ENCODE measurements around the gene PEX19. TPM values are rescaled to one million over a fixed set of nuclear protein-coding genes. Genes with fewer than 3 reads are reported as not detected.
A peak's percentile ranks its signal among the peaks of the same experiment; 100 is the strongest.

The PEX19 gene
- total RNA-seq, 5 donors from 2014 or later (not counting 1 experiment from before 2014, with no cell fraction given), result 49.8 to 59.5 (median 53.3) TPM

DNA sequence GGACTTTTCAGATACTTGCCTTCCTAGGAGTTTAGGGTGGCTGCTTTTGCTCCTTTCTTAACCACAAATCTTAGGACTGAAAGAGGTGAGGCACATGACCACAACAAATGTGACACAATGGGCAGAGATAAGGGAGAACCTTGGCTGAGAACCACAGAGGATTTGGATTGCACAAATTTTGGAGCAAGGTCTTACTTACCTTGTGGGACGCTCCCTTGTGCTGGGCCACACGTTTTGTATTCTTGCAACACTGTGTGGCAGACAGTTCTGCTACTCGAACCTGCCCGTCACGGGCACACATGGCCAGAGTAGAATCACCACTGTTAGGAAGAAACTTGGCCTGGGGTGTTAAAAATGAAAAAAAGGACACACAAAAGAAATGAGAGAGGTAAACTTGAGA is 46.5 kb downstream of the PEX19 start:
- H3K9me3 Mint-ChIP-seq, result no peaks in the 10 kb centered on the region
- peaks cover 69% of the 10 kb centered on the region for H3K36me3 Mint-ChIP-seq

DNA sequence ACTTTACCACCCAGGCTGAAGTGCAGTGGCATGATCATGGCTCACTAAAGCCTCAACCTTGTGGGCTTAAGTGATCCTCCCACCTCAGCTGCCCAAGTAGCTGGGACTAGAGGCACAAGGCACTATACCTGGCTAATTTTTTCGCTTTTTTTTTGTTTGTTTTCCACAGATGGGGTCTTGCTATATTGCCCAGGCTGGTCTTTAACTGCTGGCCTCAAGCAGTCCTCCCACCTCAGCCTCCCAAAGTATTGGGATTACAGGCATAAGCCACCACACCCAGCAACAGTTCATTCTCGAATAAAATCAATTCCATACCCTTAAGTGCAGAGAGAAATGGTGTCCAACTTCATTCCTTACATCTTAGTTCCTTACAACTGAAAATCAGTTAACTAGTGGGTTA is 47.4 kb downstream of the PEX19 start:
- Mint-ChIP-seq H3K36me3 (peaks cover 62% of the 10 kb centered on the region), H3K27ac (no peak overlapping the region), H3K4me1 (peaks cover 6 to 24% (median 15%) of the 10 kb centered on the region in 3 donors), H3K4me3 (no peak overlapping the region), H3K9me3 (no peaks in the 10 kb centered on the region), H3K27me3 (no peaks in the 10 kb centered on the region)
- Histone ChIP-seq H3K36me3 (ENCODE audit: control insufficient read depth in 2 of 2, extremely low read depth in 1 of 2, insufficient read depth in 1 of 2, low read length in 1 of 2) (peaks cover 16 to 68% of the 10 kb centered on the region in 2 donors), H3K27ac (ENCODE audit: low read length) (no peak overlapping the region), H3K4me3 (ENCODE audit: control insufficient read depth in 1 of 2, extremely low read depth in 1 of 2, low read length in 1 of 2) (no peak overlapping the region), H3K27me3 (replicated peaks in 1 of 2; ENCODE audit: control insufficient read depth in 2 of 2, extremely low read depth in 1 of 2, insufficient read depth in 2 of 2, low read length in 1 of 2) (no peaks in the 10 kb centered on the region), H3K9me3 (no peaks in the 10 kb centered on the region), H3K4me1 (ENCODE audit: control insufficient read depth in 1 of 2, extremely low read depth in 1 of 2, insufficient read depth in 2 of 2, low read length in 2 of 2) (no peaks in the 10 kb centered on the region)
- POLR2A ChIA-PET, result interaction anchor here in 1 of 2 donors (0.6 kb wide), 1 partner anchor 347 kb away, joined by 3 read pairs; no protein-coding TSS in a partner anchor
- WGBS (ENCODE audit: insufficient coverage), result no CpG with 5 or more reads among the region's 2 CpGs
- CTCF ChIA-PET, result no interaction called here
- ATAC-seq (replicated peaks in 1 of 4), result no peak
- DNase-seq, result no peak

More for the DNA sequence above, 46.5 kb downstream of the PEX19 start:
- H3K4me3 ChIP-seq (ENCODE audit: control insufficient read depth in 1 of 2, extremely low read depth in 1 of 2, low read length in 1 of 2), result no peak overlapping the region
- H3K4me1 Mint-ChIP-seq, result peaks cover 6 to 24% (median 17%) of the 10 kb centered on the region in 3 donors
- no peaks in the 10 kb centered on the region for H3K27me3 ChIP-seq (replicated peaks in 1 of 2; ENCODE audit: control insufficient read depth in 2 of 2, extremely low read depth in 1 of 2, insufficient read depth in 2 of 2, low read length in 1 of 2)
- H3K9me3 ChIP-seq, result no peaks in the 10 kb centered on the region
- no peak overlapping the region for H3K27ac Mint-ChIP-seq
- no peaks in the 10 kb centered on the region for H3K27me3 Mint-ChIP-seq
- POLR2A ChIA-PET, result interaction anchor here in 1 of 2 donors (0.6 kb wide), 1 partner anchor 15 kb away, joined by 8 read pairs; no protein-coding TSS in a partner anchor
- CTCF ChIA-PET, result interaction anchor here (0.9 to 1.2 kb wide), 2 partner anchors 14 kb away, joined by 3 to 5 read pairs; no protein-coding TSS in a partner anchor
- no peak overlapping the region for H3K27ac ChIP-seq (ENCODE audit: low read length)
- no peak for DNase-seq
- H3K4me3 Mint-ChIP-seq, result no peak overlapping the region
- H3K4me1 ChIP-seq (ENCODE audit: control insufficient read depth in 1 of 2, extremely low read depth in 1 of 2, insufficient read depth in 2 of 2, low read length in 2 of 2), result no peaks in the 10 kb centered on the region
- WGBS (ENCODE audit: insufficient coverage), result 100% methylated on average over 1 of the region's 5 CpGs
- peaks cover 16 to 72% of the 10 kb centered on the region in 2 donors for H3K36me3 ChIP-seq (ENCODE audit: control insufficient read depth in 2 of 2, extremely low read depth in 1 of 2, insufficient read depth in 1 of 2, low read length in 1 of 2)
- no peak for ATAC-seq (replicated peaks in 1 of 4)

DNA sequence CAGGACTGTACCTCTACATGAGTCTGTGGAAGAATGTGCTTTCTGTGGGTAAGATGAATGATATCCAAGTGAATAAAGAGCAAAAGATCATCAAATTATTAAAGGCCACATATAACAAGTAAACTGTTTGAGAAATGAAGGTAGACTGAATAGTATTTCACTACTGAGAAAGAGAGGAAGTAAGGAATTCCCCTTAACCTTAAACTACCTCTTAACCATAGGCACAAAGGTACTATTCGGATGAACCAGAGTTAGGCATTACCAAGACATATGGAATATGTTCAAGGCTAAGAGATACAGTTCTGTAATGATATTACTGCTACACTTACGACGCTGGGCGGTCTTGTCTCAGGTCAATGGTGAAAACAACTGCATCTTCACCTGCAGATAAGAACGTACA is 48.1 kb downstream of the PEX19 start:
- Histone ChIP-seq H3K27ac (ENCODE audit: low read length) (no peak overlapping the region), H3K9me3 (no peaks in the 10 kb centered on the region), H3K27me3 (replicated peaks in 1 of 2; ENCODE audit: control insufficient read depth in 2 of 2, extremely low read depth in 1 of 2, insufficient read depth in 2 of 2, low read length in 1 of 2) (no peaks in the 10 kb centered on the region), H3K4me1 (ENCODE audit: control insufficient read depth in 1 of 2, extremely low read depth in 1 of 2, insufficient read depth in 2 of 2, low read length in 2 of 2) (no peaks in the 10 kb centered on the region), H3K4me3 (ENCODE audit: control insufficient read depth in 1 of 2, extremely low read depth in 1 of 2, low read length in 1 of 2) (no peak overlapping the region), H3K36me3 (ENCODE audit: control insufficient read depth in 2 of 2, extremely low read depth in 1 of 2, insufficient read depth in 1 of 2, low read length in 1 of 2) (peaks cover 13 to 70% of the 10 kb centered on the region in 2 donors)
- no peak for DNase-seq
- WGBS (ENCODE audit: insufficient coverage), result 90% methylated on average over 3 of the region's 5 CpGs
- ChIA-PET POLR2A (interaction anchor here in 1 of 2 donors (0.6 kb wide), 1 partner anchor 348 kb away, joined by 3 read pairs; no protein-coding TSS in a partner anchor), CTCF (no interaction called here)
- peaks cover 6 to 24% (median 15%) of the 10 kb centered on the region in 3 donors for H3K4me1 Mint-ChIP-seq
- peaks cover 59% of the 10 kb centered on the region for H3K36me3 Mint-ChIP-seq
- no peak overlapping the region for H3K4me3 Mint-ChIP-seq
- H3K27ac Mint-ChIP-seq, result no peak overlapping the region
- no peak for ATAC-seq (replicated peaks in 1 of 4)
- no peaks in the 10 kb centered on the region for H3K27me3 Mint-ChIP-seq
- no peaks in the 10 kb centered on the region for H3K9me3 Mint-ChIP-seq

DNA sequence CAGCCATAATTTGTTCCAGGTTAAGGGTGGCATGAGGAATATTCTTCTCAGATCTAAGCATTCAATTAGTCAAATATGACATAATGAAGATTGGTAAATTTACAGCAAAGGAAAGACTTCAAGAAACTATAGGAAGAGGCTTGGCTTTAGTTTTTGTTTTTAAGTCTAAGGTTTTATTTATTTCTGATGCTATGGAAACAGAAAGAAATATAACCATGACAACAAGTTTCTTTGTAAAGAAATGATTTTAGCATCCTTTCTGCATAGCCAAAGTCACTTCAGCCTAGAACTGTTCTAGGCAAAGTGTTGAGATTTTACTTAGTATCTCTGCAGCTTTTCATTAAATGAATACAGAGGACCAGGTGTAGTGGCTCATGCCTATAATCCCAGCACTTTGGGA is 52.0 kb downstream of the PEX19 start:
- Histone ChIP-seq H3K36me3 (ENCODE audit: control insufficient read depth in 2 of 2, extremely low read depth in 1 of 2, insufficient read depth in 1 of 2, low read length in 1 of 2) (peaks cover under 1 to 73% of the 10 kb centered on the region in 2 donors), H3K4me3 (ENCODE audit: control insufficient read depth in 1 of 2, extremely low read depth in 1 of 2, low read length in 1 of 2) (no peak overlapping the region), H3K9me3 (no peaks in the 10 kb centered on the region), H3K27me3 (replicated peaks in 1 of 2; ENCODE audit: control insufficient read depth in 2 of 2, extremely low read depth in 1 of 2, insufficient read depth in 2 of 2, low read length in 1 of 2) (no peaks in the 10 kb centered on the region), H3K27ac (ENCODE audit: low read length) (no peak overlapping the region), H3K4me1 (ENCODE audit: control insufficient read depth in 1 of 2, extremely low read depth in 1 of 2, insufficient read depth in 2 of 2, low read length in 2 of 2) (no peaks in the 10 kb centered on the region)
- Mint-ChIP-seq H3K27me3 (no peaks in the 10 kb centered on the region), H3K4me3 (no peak overlapping the region), H3K27ac (peak overlapping the region in 1 of 2 donors; percentile 6), H3K36me3 (peaks cover 59% of the 10 kb centered on the region), H3K9me3 (no peaks in the 10 kb centered on the region), H3K4me1 (peaks cover 6 to 18% (median 13%) of the 10 kb centered on the region in 3 donors)
- DNase-seq (no peak), ATAC-seq (replicated peaks in 1 of 4) (no peak)
- ChIA-PET CTCF (interaction anchor here in 1 of 2 donors (2.3 to 3.2 kb wide), 2 partner anchors 19 to 59 kb away, joined by 6 to 10 read pairs; no protein-coding TSS in a partner anchor), POLR2A (no interaction called here)

DNA sequence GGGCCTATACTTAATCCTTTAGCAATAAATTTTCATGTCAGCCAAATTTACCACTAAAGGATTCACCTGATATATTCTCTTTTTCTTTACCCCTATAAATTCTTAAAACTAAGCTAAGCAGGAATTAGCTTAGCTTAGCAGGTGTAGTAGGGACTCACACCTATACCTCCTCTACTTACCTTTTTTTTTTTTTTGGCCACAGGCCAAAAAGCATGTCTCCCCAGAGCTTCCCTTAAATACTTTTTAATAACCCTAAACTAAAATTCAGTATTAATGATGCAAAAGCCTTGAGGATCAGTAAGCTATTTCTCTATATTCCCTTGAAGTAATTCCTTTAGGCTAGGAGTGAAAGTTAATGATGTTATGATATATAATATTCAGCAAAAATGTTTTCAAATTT is 56.5 kb downstream of the PEX19 start:
- DNase-seq (no peak), ATAC-seq (replicated peaks in 1 of 4) (no peak)
- no peaks in the 10 kb centered on the region for H3K9me3 Mint-ChIP-seq
- no peaks in the 10 kb centered on the region for H3K4me1 ChIP-seq (ENCODE audit: control insufficient read depth in 1 of 2, extremely low read depth in 1 of 2, insufficient read depth in 2 of 2, low read length in 2 of 2)
- H3K27me3 ChIP-seq (replicated peaks in 1 of 2; ENCODE audit: control insufficient read depth in 2 of 2, extremely low read depth in 1 of 2, insufficient read depth in 2 of 2, low read length in 1 of 2), result no peaks in the 10 kb centered on the region
- no peak overlapping the region for H3K4me3 Mint-ChIP-seq
- CTCF ChIA-PET, result interaction anchor here (0.6 to 0.7 kb wide), 2 partner anchors 180 to 452 kb away, joined by 3 to 4 read pairs; no protein-coding TSS in a partner anchor
- H3K27me3 Mint-ChIP-seq, result no peaks in the 10 kb centered on the region
- H3K27ac Mint-ChIP-seq, result no peak overlapping the region
- POLR2A ChIA-PET, result interaction anchor here (0.5 to 0.6 kb wide), 2 partner anchors 23 to 417 kb away, joined by 3 to 5 read pairs; partner anchors contain the start of gene PEA15 (in 1 of the 2)
- peaks cover 7 to 88% of the 10 kb centered on the region in 2 donors for H3K36me3 ChIP-seq (ENCODE audit: control insufficient read depth in 2 of 2, extremely low read depth in 1 of 2, insufficient read depth in 1 of 2, low read length in 1 of 2)
- H3K27ac ChIP-seq (ENCODE audit: low read length), result no peak overlapping the region
- no peaks in the 10 kb centered on the region for H3K9me3 ChIP-seq
- H3K36me3 Mint-ChIP-seq, result peaks cover 48% of the 10 kb centered on the region
- H3K4me3 ChIP-seq (ENCODE audit: control insufficient read depth in 1 of 2, extremely low read depth in 1 of 2, low read length in 1 of 2), result no peak overlapping the region
- H3K4me1 Mint-ChIP-seq, result peaks cover 0 to 4% (median 2%) of the 10 kb centered on the region in 3 donors

DNA sequence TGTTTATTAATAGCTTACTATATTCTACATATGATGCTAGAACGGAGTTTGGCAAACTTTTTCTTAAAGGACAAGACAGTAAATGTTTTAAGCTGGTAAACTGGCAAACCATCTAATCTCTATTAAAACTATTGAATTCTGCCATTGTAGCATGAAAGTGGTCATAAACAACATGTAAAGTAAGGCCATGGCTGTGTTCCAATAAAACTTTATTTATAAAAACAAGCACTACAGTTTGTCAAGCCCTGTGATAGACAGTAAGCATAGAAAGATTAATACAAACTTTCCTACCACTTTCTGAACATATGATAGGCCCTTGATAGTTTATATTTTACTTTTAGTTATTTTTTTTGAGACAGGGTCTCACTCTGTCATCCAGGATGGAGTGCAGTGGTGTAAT is 57.4 kb downstream of the PEX19 start:
- H3K27me3 Mint-ChIP-seq, result no peaks in the 10 kb centered on the region
- no peak for ATAC-seq (replicated peaks in 1 of 4)
- no peak overlapping the region for H3K27ac Mint-ChIP-seq
- ChIA-PET CTCF (no interaction called here), POLR2A (no interaction called here)
- no peaks in the 10 kb centered on the region for H3K4me1 Mint-ChIP-seq
- peaks cover 56% of the 10 kb centered on the region for H3K36me3 Mint-ChIP-seq
- Histone ChIP-seq H3K27ac (ENCODE audit: low read length) (no peak overlapping the region), H3K9me3 (no peaks in the 10 kb centered on the region), H3K4me1 (ENCODE audit: control insufficient read depth in 1 of 2, extremely low read depth in 1 of 2, insufficient read depth in 2 of 2, low read length in 2 of 2) (no peaks in the 10 kb centered on the region), H3K4me3 (ENCODE audit: control insufficient read depth in 1 of 2, extremely low read depth in 1 of 2, low read length in 1 of 2) (no peak overlapping the region), H3K36me3 (ENCODE audit: control insufficient read depth in 2 of 2, extremely low read depth in 1 of 2, insufficient read depth in 1 of 2, low read length in 1 of 2) (peaks cover 12 to 96% of the 10 kb centered on the region in 2 donors), H3K27me3 (replicated peaks in 1 of 2; ENCODE audit: control insufficient read depth in 2 of 2, extremely low read depth in 1 of 2, insufficient read depth in 2 of 2, low read length in 1 of 2) (no peaks in the 10 kb centered on the region)
- WGBS (ENCODE audit: insufficient coverage), result no CpG with 5 or more reads among the region's 1 CpG
- no peaks in the 10 kb centered on the region for H3K9me3 Mint-ChIP-seq
- no peak for DNase-seq
- no peak overlapping the region for H3K4me3 Mint-ChIP-seq
